Prostate gland (tissue), 2 donors: Measurements from ENCODE around the gene APBB1IP. TPM values are rescaled to one million over a fixed set of nuclear protein-coding genes. Genes with fewer than 3 reads are reported as not detected.

Source experiments
- DNase-seq: peaks from one replicate; pipeline ENCODE4 v3.0.0-alpha.2; 2019; ENCODE audit warnings: low spot score
- H3K27ac ChIP-seq, 2 donors: fragments of 200-600 bp; sonication (generic); 2 replicates each; pipeline ENCODE4 v1.5.1; 2017 to 2019
- H3K27me3 ChIP-seq: fragments of 200-600 bp; sonication (generic); replicated peaks from 2 replicates; pipeline ENCODE4 v1.5.1; 2019; ENCODE audit not compliant: insufficient read depth
- H3K36me3 ChIP-seq, 2 donors: fragments of 200-600 bp; sonication (generic); 1 replicate in 1 of 2; 2 replicates in 1 of 2; pipeline versions ENCODE4 v1.5.1 to v1.8.1; 2017 to 2019
- H3K4me1 ChIP-seq: fragments of 200-600 bp; sonication (generic); replicated peaks from 2 replicates; pipeline ENCODE4 v1.5.1; 2019
- H3K4me3 ChIP-seq, 2 donors: fragments of 200-600 bp; sonication (generic); 2 replicates each; pipeline ENCODE4 v1.5.1; 2017 to 2019
- H3K9me3 ChIP-seq: fragments of 200-600 bp; sonication (generic); 2 replicates; pipeline ENCODE4 v1.5.1; 2017
- CTCF ChIP-seq, 4 experiments: fragments of 200-600 bp in 2 of 4; fragments of 450-650 bp in 2 of 4; sonication (generic) in 2 of 4; IDR thresholded peaks; 1 replicate in 3 of 4; 2 replicates in 1 of 4; pipeline ENCODE4 v1.5.1; 2016 to 2019; ENCODE audit warnings: antibody characterized with exemption in 4 of 4, mild to moderate bottlenecking in 2 of 4, moderate library complexity in 2 of 4
- POLR2A ChIP-seq: fragments of 450-650 bp; IDR thresholded peaks from one replicate; pipeline ENCODE4 v1.6.1; 2016; ENCODE audit warnings: antibody characterized with exemption, mild to moderate bottlenecking
- POLR2AphosphoS5 ChIP-seq: sonication (generic); formaldehyde crosslinking; IDR thresholded peaks from one replicate; pipeline ENCODE4 v1.6.1; 2017; ENCODE audit warnings: antibody characterized with exemption
- WGBS: methylation state at CpG from one replicate; pipeline ENCODE4 v1.1.5; 2018; 5-methylcytosine and 5-hydroxymethylcytosine counted together
- intact Hi-C: fragments of 100-400 bp; cut with DNase I; formaldehyde crosslinking; loops from one replicate; pipeline ENCODE4 v1.14.2; 2022
- total RNA-seq, 2 donors: library from RNA; depleted of rRNA; stranded (reverse); fragments of >200 nt; gene quantifications; one replicate each; pipeline ENCODE4 v1.1.0, GENCODE V29; 2016

Gene APBB1IP
- total RNA-seq, 2 donors from 2014 or later: 1.3 to 3.1 TPM

GRCh38 chr10:26451903-26452302 is 13.8 kb downstream of the APBB1IP start:
- Histone ChIP-seq H3K36me3 (no peaks in the 10 kb centered on the region), H3K4me3 (no peak overlapping the region), H3K27ac (no peak overlapping the region), H3K27me3 (no peaks in the 10 kb centered on the region), H3K9me3 (no peaks in the 10 kb centered on the region), H3K4me1 (no peaks in the 10 kb centered on the region)
- DNase-seq: no peak
- intact Hi-C loops: no loop called here
- TF ChIP-seq CTCF (IDR thresholded peaks at IDR 0.05) (no peak), POLR2AphosphoS5 (no peak), POLR2A (no peak)
- 36% methylated on average over 4 of the region's 4 CpGs for WGBS

DNA sequence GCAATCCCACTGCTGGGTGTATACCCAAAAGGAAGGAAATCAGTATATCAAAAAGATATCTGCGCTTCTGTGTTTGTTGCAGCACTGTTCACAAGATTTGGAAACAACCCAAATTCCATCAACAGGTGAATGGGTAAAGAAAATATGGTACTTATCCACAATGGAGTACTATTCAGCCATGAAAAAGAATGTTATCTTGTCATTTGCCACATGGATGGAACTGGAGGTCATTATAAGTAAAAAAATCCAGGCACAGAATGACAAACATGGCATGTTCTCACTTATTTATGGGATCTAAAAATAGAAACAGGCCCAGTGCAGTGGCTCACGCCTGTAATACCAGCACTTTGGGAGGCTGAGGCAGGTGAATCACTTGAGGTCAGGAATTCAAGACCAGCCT is 15.7 kb downstream of the APBB1IP start:
- Histone ChIP-seq H3K27me3 (no peaks in the 10 kb centered on the region), H3K4me3 (no peak overlapping the region), H3K4me1 (no peaks in the 10 kb centered on the region), H3K36me3 (no peaks in the 10 kb centered on the region), H3K27ac (no peak overlapping the region), H3K9me3 (no peaks in the 10 kb centered on the region)
- intact Hi-C loops: no loop called here
- 83% methylated on average over 2 of the region's 2 CpGs for WGBS
- no peak for DNase-seq
- TF ChIP-seq CTCF (IDR thresholded peaks at IDR 0.05): no peak
- no peak for TF ChIP-seq POLR2A
- TF ChIP-seq POLR2AphosphoS5: no peak

- Histone ChIP-seq H3K9me3 (no peaks in the 10 kb centered on the region), H3K27ac (no peak overlapping the region), H3K4me1 (no peaks in the 10 kb centered on the region), H3K36me3 (no peaks in the 10 kb centered on the region), H3K27me3 (no peaks in the 10 kb centered on the region), H3K4me3 (no peak overlapping the region)
- intact Hi-C loops: no loop called here
- TF ChIP-seq POLR2AphosphoS5 (no peak), CTCF (IDR thresholded peaks at IDR 0.05) (no peak), POLR2A (no peak)
- DNase-seq: no peak
- 76% methylated on average over 2 of the region's 2 CpGs for WGBS
Measured at GRCh38 chr10:26454891-26455290, 16.8 kb downstream of the APBB1IP start.

- intact Hi-C loops: no loop called here
- H3K27me3 ChIP-seq: no peaks in the 10 kb centered on the region
- WGBS: 77% methylated on average over 7 of the region's 7 CpGs
Measured at GRCh38 chr10:26455567-26456315, 17.6 kb downstream of the APBB1IP start.

More at GRCh38 chr10:26455567-26456315, 17.6 kb downstream of the APBB1IP start:
- H3K9me3 ChIP-seq: no peaks in the 10 kb centered on the region
- DNase-seq: no peak
- no peak overlapping the region for H3K27ac ChIP-seq
- TF ChIP-seq CTCF (IDR thresholded peaks at IDR 0.05) (no peak), POLR2AphosphoS5 (no peak), POLR2A (no peak)
- H3K36me3 ChIP-seq: no peaks in the 10 kb centered on the region
- no peaks in the 10 kb centered on the region for H3K4me1 ChIP-seq
- H3K4me3 ChIP-seq: no peak overlapping the region
